ENCODE measurements around the gene SLC12A4.

Gene SLC12A4

GRCh38 chr16:67962135-67962534, 6.3 kb downstream of the SLC12A4 start:
- no peak for DNase-seq

GRCh38 chr16:67961551-67961957, 6.9 kb downstream of the SLC12A4 start:
- DNase-seq, result no peak

GRCh38 chr16:67959536-67960329, 8.7 kb downstream of the SLC12A4 start:
- DNase-seq, result no peak

GRCh38 chr16:67957622-67958021, 10.8 kb downstream of the SLC12A4 start:
- DNase-seq, result no peak

GRCh38 chr16:67954421-67955196, 13.8 kb downstream of the SLC12A4 start:
- DNase-seq, result no peak

- DNase-seq, result no peak
Measured at GRCh38 chr16:67953641-67954375, 14.6 kb downstream of the SLC12A4 start.

- DNase-seq, result no peak
Measured at GRCh38 chr16:67951485-67951884, 17.0 kb downstream of the SLC12A4 start.

- DNase-seq, result no peak
Measured at GRCh38 chr16:67950335-67950843, 18.0 kb downstream of the SLC12A4 start.

- DNase-seq, result no peak
Measured at GRCh38 chr16:67949645-67950044, 18.8 kb downstream of the SLC12A4 start.

- no peak for DNase-seq
Measured at GRCh38 chr16:67948015-67948414, 20.4 kb downstream of the SLC12A4 start.

- DNase-seq, result no peak
Measured at GRCh38 chr16:67946966-67947558, 21.4 kb downstream of the SLC12A4 start.

- no peak for DNase-seq
Measured at GRCh38 chr16:67946128-67946569, 22.3 kb downstream of the SLC12A4 start.

- DNase-seq, result no peak
Measured at GRCh38 chr16:67945392-67945933, 23.0 kb downstream of the SLC12A4 start.

- no peak for DNase-seq
Measured at GRCh38 chr16:67944690-67945391, 23.6 kb downstream of the SLC12A4 start.

GRCh38 chr16:67943619-67944504, 24.6 kb downstream of the SLC12A4 start, which contains the start of gene LCAT:
Gene LCAT, minus strand, starts transcription at chr16:67944120. Its CDS starts 19 bp downstream, at chr16:67944101.
- DNase-seq, result no peak

- no peak for DNase-seq
Measured at GRCh38 chr16:67943256-67943618, 25.2 kb downstream of the SLC12A4 start.

GRCh38 chr16:67942510-67943255, 25.8 kb downstream of the SLC12A4 start:
- DNase-seq, result no peak

GRCh38 chr16:67942200-67942509, 26.3 kb downstream of the SLC12A4 start:
- peak; percentile 42 for DNase-seq

- no peak for DNase-seq
Measured at GRCh38 chr16:67941469-67942199, 26.8 kb downstream of the SLC12A4 start.
